Activated naive CD8-positive, alpha-beta T cell treated with anti-CD3 and anti-CD28 coated beads, Interleukin-2, amount 50 U/mL, for 24 hours (primary cell): ENCODE measurements around the gene COL21A1.

Experiments
- ATAC-seq: fragments of 150-1000 bp; cut with Tn5 transposase; one replicate; pipeline ENCODE4 v1.10.0; 2021
- DNase-seq: peaks from one replicate; pipeline ENCODE4 v3.0.0; 2021
- H3K27ac Mint-ChIP-seq: one replicate; pipeline ENCODE4 v1.8.0; 2021; ENCODE audit warnings: mild to moderate bottlenecking, mixed read lengths
- H3K27me3 Mint-ChIP-seq: one replicate; pipeline ENCODE4 v1.8.0; 2021; ENCODE audit warnings: mixed read lengths
- H3K36me3 Mint-ChIP-seq: one replicate; pipeline ENCODE4 v1.8.0; 2021; ENCODE audit warnings: low read depth, mixed read lengths
- H3K4me1 Mint-ChIP-seq: one replicate; pipeline ENCODE4 v1.8.0; 2021; ENCODE audit warnings: mixed read lengths
- H3K4me3 Mint-ChIP-seq: one replicate; pipeline ENCODE4 v1.8.0; 2021; ENCODE audit warnings: mild to moderate bottlenecking, moderate library complexity, mixed read lengths
- H3K9me3 Mint-ChIP-seq: one replicate; pipeline ENCODE4 v1.8.0; 2021; ENCODE audit warnings: mixed read lengths

COL21A1 gene

DNA sequence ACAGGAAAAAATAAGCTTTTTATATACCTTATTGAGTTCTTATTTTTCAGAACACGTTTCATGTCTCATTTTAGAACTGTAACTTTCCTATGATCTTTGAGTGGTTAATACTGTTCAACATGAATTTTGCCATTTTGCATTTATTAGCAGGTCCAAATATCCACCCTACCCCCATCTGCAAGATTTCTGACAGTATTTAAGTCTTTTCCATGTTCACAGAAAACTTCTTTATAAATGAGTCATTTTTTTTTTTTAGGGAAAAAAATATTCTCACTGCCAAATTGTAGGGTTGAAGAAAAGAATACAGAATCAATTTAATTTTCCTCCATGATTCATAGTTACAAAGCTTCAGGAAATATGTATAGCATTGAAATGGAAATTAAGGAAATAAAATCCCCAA, 101.8 kb downstream of the COL21A1 start:
- Mint-ChIP-seq H3K4me3 (no peak overlapping the region), H3K36me3 (no peaks in the 10 kb centered on the region), H3K27ac (no peak overlapping the region), H3K27me3 (no peaks in the 10 kb centered on the region), H3K9me3 (peaks cover 35% of the 10 kb centered on the region), H3K4me1 (no peaks in the 10 kb centered on the region)
- no peak for DNase-seq
- no peak for ATAC-seq

DNA sequence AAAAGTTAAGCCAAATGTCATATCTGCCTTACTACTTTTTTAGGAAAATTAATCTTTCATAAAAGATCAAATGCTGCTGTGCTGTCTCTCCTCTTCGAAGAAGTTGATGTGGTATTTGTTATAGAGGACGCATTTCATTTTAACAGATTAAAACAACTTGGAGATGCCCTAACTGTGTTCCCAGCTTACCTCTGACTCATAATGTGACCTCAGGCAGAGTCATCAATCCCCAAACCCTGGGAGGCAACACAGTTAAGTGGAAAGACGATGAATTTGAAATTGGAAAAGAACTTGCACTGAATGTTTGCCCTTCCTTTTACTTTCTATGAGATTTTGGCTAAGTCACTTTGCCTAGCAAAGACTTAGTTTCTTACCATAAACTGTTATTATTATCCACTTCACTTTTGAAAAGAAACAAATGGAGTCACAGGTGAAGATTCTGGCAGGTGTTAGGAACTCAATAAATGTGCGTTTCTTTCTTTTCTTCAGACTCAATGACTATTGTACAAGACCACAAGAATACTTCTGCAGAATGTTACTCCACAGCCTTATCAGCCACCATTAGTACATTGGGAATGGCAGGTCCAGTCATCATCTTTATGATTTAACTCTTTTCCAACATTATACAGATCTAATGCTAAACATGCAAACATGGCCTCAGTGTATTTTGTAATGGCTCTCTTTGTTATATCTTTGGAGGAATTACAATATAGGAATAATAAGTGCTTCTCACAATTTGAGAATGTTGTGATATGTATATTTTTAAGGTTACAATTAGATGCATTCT, 102.6 kb downstream of the COL21A1 start:
- H3K27me3 Mint-ChIP-seq, result no peaks in the 10 kb centered on the region
- DNase-seq (no peak), ATAC-seq (no peak)
- H3K9me3 Mint-ChIP-seq, result peaks cover 32% of the 10 kb centered on the region
- no peak overlapping the region for H3K27ac Mint-ChIP-seq
- no peaks in the 10 kb centered on the region for H3K36me3 Mint-ChIP-seq
- H3K4me1 Mint-ChIP-seq, result no peaks in the 10 kb centered on the region
- no peak overlapping the region for H3K4me3 Mint-ChIP-seq

DNA sequence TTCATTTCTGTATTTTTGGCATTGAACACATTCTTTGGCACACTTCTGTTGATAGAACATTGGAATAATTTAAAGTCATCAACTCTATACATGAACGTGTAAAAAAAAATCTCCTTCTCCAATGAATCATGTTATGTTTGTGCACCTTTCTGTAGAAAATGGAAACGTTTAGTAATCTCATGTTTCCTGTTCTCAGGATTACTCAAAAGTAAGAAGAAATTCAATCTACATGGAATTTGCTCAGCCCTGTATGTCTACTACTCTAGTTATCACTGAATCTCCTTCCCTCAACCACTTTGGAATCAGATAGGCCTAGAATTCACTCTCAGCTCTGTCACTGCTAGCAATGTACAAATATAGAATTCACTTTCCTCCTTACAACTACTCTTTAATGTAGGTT, 103.6 kb downstream of the COL21A1 start:
- Mint-ChIP-seq H3K27me3 (no peaks in the 10 kb centered on the region), H3K4me3 (no peak overlapping the region), H3K27ac (no peak overlapping the region), H3K4me1 (no peaks in the 10 kb centered on the region), H3K36me3 (no peaks in the 10 kb centered on the region), H3K9me3 (peaks cover 29% of the 10 kb centered on the region)
- ATAC-seq (no peak), DNase-seq (no peak)

DNA sequence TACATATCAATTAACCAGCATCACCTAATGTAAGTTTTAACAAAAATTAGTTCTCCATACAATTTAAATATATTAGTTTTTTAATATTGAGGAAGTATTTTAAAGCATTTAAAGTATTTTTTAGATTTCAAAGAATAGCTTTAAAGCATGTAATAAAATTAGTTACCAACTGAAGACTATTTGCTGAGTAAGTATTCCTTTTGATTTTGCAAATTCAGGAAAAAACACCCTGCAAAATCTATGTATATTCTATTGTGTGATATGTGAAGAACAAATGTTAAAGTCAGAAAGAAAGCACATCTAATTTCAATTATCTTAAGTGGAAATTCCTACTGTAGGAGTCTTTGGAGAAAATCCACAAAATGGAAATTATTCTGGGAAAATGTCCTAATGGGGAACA, 107.3 kb downstream of the COL21A1 start:
- no peak overlapping the region for H3K27ac Mint-ChIP-seq
- no peak for DNase-seq
- no peaks in the 10 kb centered on the region for H3K36me3 Mint-ChIP-seq
- no peak for ATAC-seq
- H3K4me3 Mint-ChIP-seq, result no peak overlapping the region
- H3K9me3 Mint-ChIP-seq, result peaks cover 31% of the 10 kb centered on the region
- H3K27me3 Mint-ChIP-seq, result no peaks in the 10 kb centered on the region
- H3K4me1 Mint-ChIP-seq, result no peaks in the 10 kb centered on the region

DNA sequence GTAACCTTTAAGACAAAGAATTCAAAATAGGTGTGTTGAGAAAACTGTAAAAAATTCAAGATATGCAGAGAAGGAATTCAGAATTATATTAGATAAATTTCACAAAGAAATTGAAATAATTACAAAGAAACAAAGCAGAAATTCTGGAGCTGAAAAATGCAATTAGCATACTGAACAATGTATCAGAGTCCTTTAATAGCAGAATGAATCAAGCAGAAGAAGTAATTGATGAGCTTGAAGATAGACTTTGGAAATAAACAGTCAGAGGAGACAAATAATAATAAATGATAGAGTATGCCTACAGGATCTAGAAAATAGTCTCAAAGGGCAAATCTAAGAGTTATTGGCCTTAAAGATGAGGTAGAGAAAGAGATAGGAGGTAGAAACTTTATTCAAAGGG, 131.7 kb downstream of the COL21A1 start:
- DNase-seq (no peak), ATAC-seq (no peak)
- peaks cover 39% of the 10 kb centered on the region for H3K9me3 Mint-ChIP-seq
- no peak overlapping the region for H3K27ac Mint-ChIP-seq
- H3K36me3 Mint-ChIP-seq, result no peaks in the 10 kb centered on the region
- H3K4me3 Mint-ChIP-seq, result no peak overlapping the region
- no peaks in the 10 kb centered on the region for H3K27me3 Mint-ChIP-seq
- no peaks in the 10 kb centered on the region for H3K4me1 Mint-ChIP-seq

DNA sequence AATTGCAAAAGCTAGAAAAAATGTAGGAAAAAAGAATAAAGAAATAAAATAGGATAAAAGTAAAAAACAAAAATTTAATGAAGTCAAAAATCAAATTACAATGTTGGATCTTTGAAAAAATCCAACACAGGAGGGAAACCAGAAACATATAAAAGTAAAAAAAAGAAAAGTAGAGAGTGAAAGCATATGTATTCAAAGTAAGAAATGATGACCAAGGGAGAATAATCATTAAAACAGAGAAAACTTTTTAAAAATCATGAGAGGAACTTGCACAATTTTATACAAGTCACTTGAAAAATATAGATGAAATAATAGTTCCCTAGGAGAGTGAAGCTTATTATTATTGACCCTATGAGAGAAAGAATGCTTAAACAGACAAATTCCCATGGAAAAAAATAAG, 138.2 kb downstream of the COL21A1 start:
- no peaks in the 10 kb centered on the region for H3K36me3 Mint-ChIP-seq
- H3K9me3 Mint-ChIP-seq, result peaks cover 8% of the 10 kb centered on the region
- ATAC-seq (no peak), DNase-seq (no peak)
- no peaks in the 10 kb centered on the region for H3K4me1 Mint-ChIP-seq
- H3K27ac Mint-ChIP-seq, result no peak overlapping the region
- no peak overlapping the region for H3K4me3 Mint-ChIP-seq
- no peaks in the 10 kb centered on the region for H3K27me3 Mint-ChIP-seq

DNA sequence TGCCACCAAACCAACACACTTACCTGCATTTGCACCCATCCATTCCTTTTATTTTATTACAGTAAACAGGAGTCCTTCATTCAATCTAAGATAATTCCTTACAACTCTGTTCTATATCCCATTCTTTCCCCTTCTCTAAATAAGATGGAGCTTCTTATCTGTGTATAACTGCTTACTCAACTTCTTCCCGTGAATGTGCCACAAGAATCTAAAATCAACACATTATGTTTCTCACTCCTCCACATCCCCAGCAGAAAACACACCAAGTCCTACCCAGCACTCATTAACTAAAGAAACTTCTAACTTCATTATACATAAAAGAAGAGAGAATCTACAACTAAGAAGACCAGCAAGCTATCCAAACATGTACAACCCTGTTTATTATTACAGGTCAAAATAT, 141.1 kb downstream of the COL21A1 start:
- no peaks in the 10 kb centered on the region for H3K27me3 Mint-ChIP-seq
- DNase-seq (no peak), ATAC-seq (no peak)
- H3K27ac Mint-ChIP-seq, result no peak overlapping the region
- H3K36me3 Mint-ChIP-seq, result no peaks in the 10 kb centered on the region
- peaks cover 8% of the 10 kb centered on the region for H3K9me3 Mint-ChIP-seq
- no peak overlapping the region for H3K4me3 Mint-ChIP-seq
- H3K4me1 Mint-ChIP-seq, result no peaks in the 10 kb centered on the region

DNA sequence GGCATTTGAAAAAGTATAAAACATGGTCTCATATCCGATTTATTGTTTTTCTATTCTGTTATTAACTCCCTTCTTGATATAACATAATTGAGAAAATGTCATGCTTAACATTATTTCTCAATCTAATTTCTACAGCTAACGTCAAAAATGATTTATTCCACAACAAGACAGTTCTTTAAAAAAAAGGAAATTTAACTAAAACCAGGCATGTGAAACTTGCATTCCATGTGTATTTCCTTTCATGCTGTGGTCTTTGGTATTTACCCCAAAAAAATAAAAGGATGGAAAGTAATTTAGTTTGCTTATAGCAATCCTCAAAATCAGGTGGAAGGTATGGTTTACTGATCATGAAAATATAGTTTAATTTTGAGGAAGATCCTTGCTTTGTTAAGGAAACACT, 142.8 kb downstream of the COL21A1 start:
- ATAC-seq (no peak), DNase-seq (no peak)
- no peak overlapping the region for H3K27ac Mint-ChIP-seq
- peaks cover 14% of the 10 kb centered on the region for H3K9me3 Mint-ChIP-seq
- H3K4me1 Mint-ChIP-seq, result no peaks in the 10 kb centered on the region
- H3K36me3 Mint-ChIP-seq, result no peaks in the 10 kb centered on the region
- no peak overlapping the region for H3K4me3 Mint-ChIP-seq
- no peaks in the 10 kb centered on the region for H3K27me3 Mint-ChIP-seq

DNA sequence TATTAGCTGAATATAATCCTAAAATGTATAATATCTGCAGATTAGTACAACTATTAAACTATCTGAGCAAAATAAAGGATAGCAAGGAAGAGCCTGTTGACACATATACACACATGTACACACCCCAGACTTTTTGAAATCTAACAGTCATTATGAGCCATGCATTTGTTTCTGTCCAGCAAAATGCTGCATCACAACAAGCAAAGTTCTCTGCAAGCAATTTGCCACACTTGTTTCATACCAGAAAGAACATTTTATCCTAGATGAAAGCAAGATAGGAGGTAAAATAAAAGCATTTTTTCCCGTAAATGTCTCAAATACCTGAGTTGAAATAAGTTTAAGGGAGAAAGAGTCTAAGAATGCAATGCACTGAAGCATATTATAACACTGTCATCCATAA, 145.2 kb downstream of the COL21A1 start:
- no peaks in the 10 kb centered on the region for H3K27me3 Mint-ChIP-seq
- no peak for ATAC-seq
- no peaks in the 10 kb centered on the region for H3K36me3 Mint-ChIP-seq
- H3K9me3 Mint-ChIP-seq, result peaks cover 17% of the 10 kb centered on the region
- no peaks in the 10 kb centered on the region for H3K4me1 Mint-ChIP-seq
- no peak overlapping the region for H3K27ac Mint-ChIP-seq
- no peak for DNase-seq
- H3K4me3 Mint-ChIP-seq, result no peak overlapping the region

DNA sequence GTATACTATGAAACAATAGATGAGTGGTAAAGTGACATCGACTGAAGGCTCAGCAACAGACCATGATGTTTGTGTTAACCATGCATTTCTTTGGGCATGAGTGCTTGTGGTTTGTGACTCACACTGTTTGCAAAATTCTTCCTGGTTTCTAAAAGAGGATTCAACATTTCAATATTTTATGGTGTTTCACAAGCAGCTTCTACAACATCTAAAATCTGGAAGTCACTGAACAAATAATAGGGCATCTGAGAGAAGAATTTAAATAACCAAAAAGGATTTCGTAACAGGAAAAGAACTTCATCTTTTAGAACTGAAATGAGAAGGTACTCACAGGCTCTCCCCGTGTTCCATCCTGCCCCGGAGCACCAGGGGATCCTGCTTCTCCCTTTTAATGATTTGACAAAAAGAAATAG, 146.2 kb downstream of the COL21A1 start:
- DNase-seq, result no peak
- Mint-ChIP-seq H3K4me1 (no peaks in the 10 kb centered on the region), H3K4me3 (no peak overlapping the region), H3K36me3 (no peaks in the 10 kb centered on the region), H3K27ac (no peak overlapping the region), H3K9me3 (peaks cover 14% of the 10 kb centered on the region), H3K27me3 (no peaks in the 10 kb centered on the region)
- ATAC-seq, result no peak

DNA sequence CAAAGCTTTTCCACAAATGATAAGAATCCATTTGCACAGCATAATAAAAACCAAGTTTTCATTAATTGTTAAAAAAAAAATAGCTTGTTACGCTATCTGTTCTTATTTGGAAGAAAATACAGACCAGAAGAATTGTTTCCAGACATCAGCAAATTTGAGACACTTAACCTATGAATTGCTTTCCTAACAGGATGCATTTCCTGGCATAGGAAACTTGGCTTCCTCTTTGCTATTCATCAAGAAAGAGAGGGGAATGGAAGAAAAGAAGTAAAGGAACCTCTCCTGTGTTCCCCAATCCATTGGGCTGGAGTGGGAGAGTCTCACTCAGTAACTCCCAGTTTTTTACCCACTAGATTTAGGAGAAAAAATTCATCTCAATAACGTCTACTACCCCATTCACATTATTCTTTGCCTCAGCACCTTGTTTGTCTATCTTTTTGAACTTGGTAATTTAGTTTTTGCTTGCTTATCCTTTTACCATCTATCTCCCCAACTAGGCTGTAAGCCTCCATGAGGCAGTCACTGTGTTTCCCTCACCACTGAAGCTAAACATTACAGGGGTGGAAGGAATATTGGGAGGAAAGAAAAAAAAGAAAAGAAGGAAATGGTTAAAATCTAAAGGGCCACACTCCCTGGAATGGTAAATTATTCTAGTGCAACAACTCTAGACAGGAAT, 150.3 kb downstream of the COL21A1 start:
- Mint-ChIP-seq H3K36me3 (no peaks in the 10 kb centered on the region), H3K27ac (no peak overlapping the region), H3K4me3 (no peak overlapping the region), H3K9me3 (peaks cover 21% of the 10 kb centered on the region), H3K27me3 (no peaks in the 10 kb centered on the region), H3K4me1 (no peaks in the 10 kb centered on the region)
- ATAC-seq (no peak), DNase-seq (no peak)

DNA sequence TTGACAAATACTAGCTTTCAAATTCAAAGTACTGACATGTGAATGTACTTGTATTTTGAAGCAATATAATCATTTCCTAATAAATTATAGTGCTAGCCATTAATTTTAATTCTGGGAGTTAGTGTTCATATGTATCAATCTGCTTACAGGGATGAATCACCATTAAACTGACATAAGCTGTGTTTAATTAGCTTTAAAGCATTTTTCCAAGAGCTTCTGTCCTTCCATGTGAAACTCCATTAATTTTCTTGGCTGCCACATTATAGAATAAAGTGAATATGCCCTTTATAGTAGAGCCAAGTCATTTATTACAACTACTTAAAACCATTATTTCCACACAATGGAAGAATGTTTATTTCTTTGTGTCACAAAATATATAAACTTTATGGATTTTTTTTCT, 150.8 kb downstream of the COL21A1 start:
- Mint-ChIP-seq H3K4me1 (no peaks in the 10 kb centered on the region), H3K27ac (no peak overlapping the region), H3K4me3 (no peak overlapping the region), H3K9me3 (peaks cover 21% of the 10 kb centered on the region), H3K36me3 (no peaks in the 10 kb centered on the region), H3K27me3 (no peaks in the 10 kb centered on the region)
- ATAC-seq (no peak), DNase-seq (no peak)

DNA sequence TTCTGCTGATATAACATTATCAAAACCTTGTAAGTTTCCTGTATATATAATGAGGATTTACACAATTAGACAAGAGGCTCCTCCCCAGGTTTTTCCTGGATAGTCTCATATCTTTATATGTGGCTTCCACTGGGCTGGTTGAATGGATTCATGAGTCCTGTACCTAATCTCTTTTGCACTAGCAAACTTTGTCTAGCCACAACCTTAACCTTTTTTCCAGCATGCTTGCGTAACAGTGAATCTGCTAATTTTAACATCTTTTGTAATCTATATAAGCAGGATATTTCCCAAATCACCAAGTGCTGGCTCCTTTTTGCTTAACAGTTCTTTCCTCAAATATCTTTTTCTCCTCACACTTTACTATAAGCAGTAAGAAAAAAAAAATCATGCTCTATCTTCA, 153.6 kb downstream of the COL21A1 start:
- no peak overlapping the region for H3K27ac Mint-ChIP-seq
- ATAC-seq (no peak), DNase-seq (no peak)
- no peak overlapping the region for H3K4me3 Mint-ChIP-seq
- peaks cover 12% of the 10 kb centered on the region for H3K9me3 Mint-ChIP-seq
- no peaks in the 10 kb centered on the region for H3K36me3 Mint-ChIP-seq
- H3K27me3 Mint-ChIP-seq, result no peaks in the 10 kb centered on the region
- no peaks in the 10 kb centered on the region for H3K4me1 Mint-ChIP-seq

DNA sequence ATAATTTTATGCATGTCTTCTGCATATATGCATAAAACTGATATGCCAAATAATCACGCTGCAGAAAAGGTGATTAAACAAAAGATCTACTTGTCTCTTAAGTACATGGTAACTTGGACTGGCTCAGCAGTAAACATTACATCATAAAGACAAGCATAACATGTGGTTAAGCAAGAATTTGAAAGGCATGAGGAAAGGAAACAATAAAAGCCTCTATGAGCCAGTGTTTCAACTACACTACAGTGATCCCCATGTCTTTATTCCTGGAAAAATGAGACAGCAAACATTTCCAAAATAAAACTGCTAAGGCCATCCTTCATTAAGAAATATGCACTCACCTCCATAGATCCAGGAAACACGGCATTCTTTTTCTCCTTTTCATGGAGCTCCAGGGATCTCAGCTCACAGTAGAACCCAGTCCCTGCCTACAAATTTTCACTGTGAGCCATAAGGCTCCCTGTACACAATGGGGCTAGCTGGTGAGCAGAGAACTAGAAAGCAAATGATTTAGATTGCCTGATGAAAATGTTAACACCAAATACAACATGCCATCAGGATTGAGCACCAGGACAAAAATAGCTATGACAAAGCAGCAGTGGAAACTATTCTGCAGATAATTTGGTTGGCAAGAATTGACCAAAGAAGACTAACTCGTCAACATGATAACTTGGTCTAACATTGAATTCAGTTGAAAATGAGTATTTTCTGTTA, 156.1 kb downstream of the COL21A1 start:
- no peak for DNase-seq

DNA sequence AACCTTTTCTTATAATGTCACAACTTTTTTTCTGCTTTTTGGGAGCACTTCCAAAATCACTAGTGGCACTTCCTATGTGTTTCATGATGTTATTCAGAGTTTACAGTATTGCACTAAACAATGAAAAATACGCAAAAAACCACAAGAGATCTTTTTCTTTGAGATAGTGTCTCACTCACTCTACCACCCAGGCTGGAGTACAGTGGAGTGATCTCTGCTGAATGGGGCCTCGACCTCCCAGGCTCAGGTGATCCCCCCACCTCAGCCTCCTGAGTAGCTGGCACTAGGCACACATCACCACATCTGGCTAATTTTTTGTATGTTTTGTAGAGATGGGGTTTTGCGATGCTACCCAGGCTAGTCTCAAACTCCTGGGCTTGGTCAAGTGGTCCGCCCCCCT, 158.7 kb downstream of the COL21A1 start:
- H3K4me3 Mint-ChIP-seq, result no peak overlapping the region
- no peak overlapping the region for H3K27ac Mint-ChIP-seq
- ATAC-seq (no peak), DNase-seq (no peak)
- H3K27me3 Mint-ChIP-seq, result no peaks in the 10 kb centered on the region
- peaks cover 12% of the 10 kb centered on the region for H3K9me3 Mint-ChIP-seq
- no peaks in the 10 kb centered on the region for H3K4me1 Mint-ChIP-seq
- no peaks in the 10 kb centered on the region for H3K36me3 Mint-ChIP-seq

More for the DNA sequence above, 156.1 kb downstream of the COL21A1 start:
- Mint-ChIP-seq H3K4me3 (no peak overlapping the region), H3K27me3 (no peaks in the 10 kb centered on the region), H3K4me1 (no peaks in the 10 kb centered on the region), H3K9me3 (peaks cover 16% of the 10 kb centered on the region), H3K27ac (no peak overlapping the region), H3K36me3 (no peaks in the 10 kb centered on the region)
- no peak for ATAC-seq
